ENCODE results near the gene SMIM44. TPM values are rescaled to one million over a fixed set of nuclear protein-coding genes. Genes with fewer than 3 reads are reported as not detected.

SMIM44 gene
- polyA plus RNA-seq, 3 donors = not detected

- no peaks in the 10 kb centered on the region for H3K4me1 Mint-ChIP-seq
- peaks cover 41 to 74% of the 10 kb centered on the region in 2 donors for H3K36me3 Mint-ChIP-seq
- Histone ChIP-seq H3K9ac (ENCODE audit: insufficient read depth, low read length, poor library complexity, severe bottlenecking) (no peak overlapping the region), H3K27me3 (ENCODE audit: control insufficient read depth in 2 of 2, insufficient read depth in 2 of 2, low read length in 2 of 2) (no peaks in the 10 kb centered on the region), H4K20me1 (ENCODE audit: insufficient read depth, low read length) (peaks cover 75% of the 10 kb centered on the region), H3K36me3 (replicated peaks in 1 of 2; ENCODE audit: control insufficient read depth in 1 of 2, insufficient read depth in 2 of 2, low read length in 2 of 2) (peaks cover 76 to 92% of the 10 kb centered on the region in 2 donors), H3K4me3 (replicated peaks in 1 of 3; ENCODE audit: low read depth in 2 of 3, low read length in 3 of 3) (no peak overlapping the region), H3K79me2 (ENCODE audit: insufficient read depth, low read length) (peaks cover 54% of the 10 kb centered on the region), H3K4me1 (ENCODE audit: control insufficient read depth in 1 of 2, insufficient read depth in 2 of 2, low read length in 2 of 2) (no peaks in the 10 kb centered on the region), H3K27ac (ENCODE audit: low read depth in 1 of 2, low read length in 2 of 2) (no peak overlapping the region), H3K9me3 (replicated peaks in 1 of 2; ENCODE audit: control insufficient read depth in 1 of 2, insufficient read depth in 1 of 2, low read length in 2 of 2) (no peaks in the 10 kb centered on the region), H3K4me2 (replicated peaks; ENCODE audit: extremely low read depth, low read length, poor library complexity, severe bottlenecking) (no peak overlapping the region), H2AFZ (ENCODE audit: insufficient read depth, low read depth, low read length, poor library complexity, severe bottlenecking) (no peak overlapping the region)
- WGBS (ENCODE audit: insufficient coverage) = 97% methylated on average over 20 of the region's 21 CpGs
- peaks cover 0 to 2% (median 0%) of the 10 kb centered on the region in 7 donors for H3K9me3 Mint-ChIP-seq
- intact Hi-C loops (cut with micrococcal nuclease) = no loop called here
- peak overlapping the region in 1 of 7 donors; percentile 58 for H3K27ac Mint-ChIP-seq
- no peak for TF ChIP-seq CTCF (IDR thresholded peaks at IDR 0.05)
- DNase-seq = no peak
- peaks cover 0 to 1% (median 0%) of the 10 kb centered on the region in 3 donors for H3K27me3 Mint-ChIP-seq (ENCODE audit: low read depth in 3 of 3)
- H3K4me3 Mint-ChIP-seq = no peak overlapping the region
Measured at GRCh38 chr19:3523361-3524077, 40.3 kb upstream of the SMIM44 start.

- TF ChIP-seq CTCF (IDR thresholded peaks at IDR 0.05) = no peak
- Histone ChIP-seq H3K4me3 (replicated peaks in 1 of 3; ENCODE audit: low read depth in 2 of 3, low read length in 3 of 3) (no peak overlapping the region), H3K27me3 (ENCODE audit: control insufficient read depth in 2 of 2, insufficient read depth in 2 of 2, low read length in 2 of 2) (no peaks in the 10 kb centered on the region), H3K4me2 (replicated peaks; ENCODE audit: extremely low read depth, low read length, poor library complexity, severe bottlenecking) (no peak overlapping the region), H3K27ac (ENCODE audit: low read depth in 1 of 2, low read length in 2 of 2) (no peak overlapping the region), H4K20me1 (ENCODE audit: insufficient read depth, low read length) (peaks cover 83% of the 10 kb centered on the region), H2AFZ (ENCODE audit: insufficient read depth, low read depth, low read length, poor library complexity, severe bottlenecking) (no peak overlapping the region), H3K9me3 (replicated peaks in 1 of 2; ENCODE audit: control insufficient read depth in 1 of 2, insufficient read depth in 1 of 2, low read length in 2 of 2) (no peaks in the 10 kb centered on the region), H3K4me1 (ENCODE audit: control insufficient read depth in 1 of 2, insufficient read depth in 2 of 2, low read length in 2 of 2) (no peaks in the 10 kb centered on the region), H3K9ac (ENCODE audit: insufficient read depth, low read length, poor library complexity, severe bottlenecking) (no peak overlapping the region), H3K36me3 (replicated peaks in 1 of 2; ENCODE audit: control insufficient read depth in 1 of 2, insufficient read depth in 2 of 2, low read length in 2 of 2) (peaks cover 72 to 89% of the 10 kb centered on the region in 2 donors), H3K79me2 (ENCODE audit: insufficient read depth, low read length) (peaks cover 63% of the 10 kb centered on the region)
- peaks cover 0 to 1% (median 0%) of the 10 kb centered on the region in 3 donors for H3K27me3 Mint-ChIP-seq (ENCODE audit: low read depth in 3 of 3)
- WGBS (ENCODE audit: insufficient coverage) = 96% methylated on average over 34 of the region's 40 CpGs
- peaks cover 0 to 2% (median 0%) of the 10 kb centered on the region in 7 donors for H3K9me3 Mint-ChIP-seq
- H3K4me1 Mint-ChIP-seq = no peaks in the 10 kb centered on the region
- peaks cover 41 to 75% of the 10 kb centered on the region in 2 donors for H3K36me3 Mint-ChIP-seq
- no peak for DNase-seq
- H3K4me3 Mint-ChIP-seq = no peak overlapping the region
- intact Hi-C loops (cut with micrococcal nuclease) = no loop called here
- H3K27ac Mint-ChIP-seq = peak overlapping the region in 2 of 7 donors; percentile 7 to 25
Measured at GRCh38 chr19:3522421-3523360, 39.5 kb upstream of the SMIM44 start.

Measured in CD14-positive monocyte (primary cell).